Activated CD4-positive, alpha-beta T cell treated with anti-CD3 and anti-CD28 coated beads, Interleukin-2, amount 10 ng/mL, durations not matched to agents 7 days and 5 days (primary cell): ENCODE results near the gene LMAN1L. TPM values are rescaled to one million over a fixed set of nuclear protein-coding genes. Genes with fewer than 3 reads are reported as not detected.

ENCODE experiments used
- CTCF ChIA-PET: fragments of 350-600 bp; sonication (Branson Sonifier 250); formaldehyde crosslinking; loops from one replicate; lab custom pipeline; 2021; ENCODE audit warnings: antibody characterized with exemption; lab: Charles Lee
- POLR2A ChIA-PET: fragments of 350-600 bp; sonication (Branson Sonifier 250); formaldehyde crosslinking; loops from one replicate; lab custom pipeline; 2021; ENCODE audit warnings: antibody characterized with exemption; lab: Charles Lee
- DNase-seq: peaks from one replicate; pipeline ENCODE4 v3.0.0-alpha.2; 2020
- H3K27ac Mint-ChIP-seq: one replicate; pipeline ENCODE4 v1.8.0; 2021; ENCODE audit warnings: mild to moderate bottlenecking, moderate library complexity, mixed read lengths
- H3K27me3 Mint-ChIP-seq: one replicate; pipeline ENCODE4 v1.8.0; 2021; ENCODE audit warnings: mixed read lengths
- H3K36me3 Mint-ChIP-seq: one replicate; pipeline ENCODE4 v1.8.0; 2021; ENCODE audit warnings: low read depth, mixed read lengths
- H3K4me1 Mint-ChIP-seq: one replicate; pipeline ENCODE4 v1.8.0; 2021; ENCODE audit warnings: mixed read lengths
- H3K4me3 Mint-ChIP-seq: one replicate; pipeline ENCODE4 v1.8.0; 2021; ENCODE audit warnings: mild to moderate bottlenecking, moderate library complexity, mixed read lengths
- H3K9me3 Mint-ChIP-seq: one replicate; pipeline ENCODE4 v1.8.0; 2021; ENCODE audit warnings: mixed read lengths
- total RNA-seq, 2 experiments: library from RNA; stranded (reverse); gene quantifications; one replicate each; pipeline ENCODE4 v1.2.3, GENCODE V29; 2021

The LMAN1L gene
- total RNA-seq, 2 experiments from 2014 or later, result 0.87 to 0.92 TPM

GRCh38 chr15:74837482-74838136, 25.0 kb downstream of the LMAN1L start:
- peaks cover 21% of the 10 kb centered on the region for H3K4me1 Mint-ChIP-seq
- no peaks in the 10 kb centered on the region for H3K9me3 Mint-ChIP-seq
- ChIA-PET CTCF (interaction anchor here (0.8 to 1.6 kb wide), 4 partner anchors 10 to 50 kb away, joined by 3 to 5 read pairs (median 3); no protein-coding TSS in a partner anchor), POLR2A (no interaction called here)
- no peaks in the 10 kb centered on the region for H3K27me3 Mint-ChIP-seq
- no peak for DNase-seq
- peaks cover 6% of the 10 kb centered on the region for H3K36me3 Mint-ChIP-seq
- H3K27ac Mint-ChIP-seq, result no peak overlapping the region
- no peak overlapping the region for H3K4me3 Mint-ChIP-seq

- ChIA-PET CTCF (interaction anchor here (0.8 to 1.6 kb wide), 5 partner anchors 11 to 68 kb away, joined by 3 to 5 read pairs (median 3); no protein-coding TSS in a partner anchor), POLR2A (no interaction called here)
- H3K27ac Mint-ChIP-seq, result no peak overlapping the region
- H3K36me3 Mint-ChIP-seq, result peaks cover 7% of the 10 kb centered on the region
- H3K4me3 Mint-ChIP-seq, result no peak overlapping the region
- no peak for DNase-seq
- H3K4me1 Mint-ChIP-seq, result peaks cover 23% of the 10 kb centered on the region
- H3K27me3 Mint-ChIP-seq, result no peaks in the 10 kb centered on the region
- no peaks in the 10 kb centered on the region for H3K9me3 Mint-ChIP-seq
Measured at GRCh38 chr15:74838137-74838516, 25.5 kb downstream of the LMAN1L start.

GRCh38 chr15:74838746-74839525, 26.3 kb downstream of the LMAN1L start:
- peak overlapping the region; percentile 25 for H3K27ac Mint-ChIP-seq
- H3K36me3 Mint-ChIP-seq, result peaks cover 7% of the 10 kb centered on the region
- CTCF ChIA-PET, result interaction anchor here (0.9 to 1.6 kb wide), 2 partner anchors 21 to 69 kb away, joined by 5 read pairs; no protein-coding TSS in a partner anchor
- no peaks in the 10 kb centered on the region for H3K9me3 Mint-ChIP-seq
- DNase-seq, result no peak
- H3K27me3 Mint-ChIP-seq, result no peaks in the 10 kb centered on the region
- peaks cover 29% of the 10 kb centered on the region for H3K4me1 Mint-ChIP-seq
- no peak overlapping the region for H3K4me3 Mint-ChIP-seq
- POLR2A ChIA-PET, result no interaction called here

- CTCF ChIA-PET, result interaction anchor here (0.6 to 1.9 kb wide), 5 partner anchors 17 to 205 kb away, joined by 3 to 5 read pairs (median 4); no protein-coding TSS in a partner anchor
- Mint-ChIP-seq H3K27me3 (no peaks in the 10 kb centered on the region), H3K27ac (no peak overlapping the region), H3K4me3 (no peak overlapping the region), H3K9me3 (no peaks in the 10 kb centered on the region), H3K4me1 (peaks cover 36% of the 10 kb centered on the region), H3K36me3 (peaks cover 12% of the 10 kb centered on the region)
- POLR2A ChIA-PET, result no interaction called here
- no peak for DNase-seq
Measured at GRCh38 chr15:74839526-74840395, 27.1 kb downstream of the LMAN1L start.

- CTCF ChIA-PET, result interaction anchor here (1.1 to 1.9 kb wide), 7 partner anchors 8 to 206 kb away, joined by 3 to 7 read pairs (median 4); no protein-coding TSS in a partner anchor
- no peaks in the 10 kb centered on the region for H3K9me3 Mint-ChIP-seq
- H3K4me1 Mint-ChIP-seq, result peaks cover 50% of the 10 kb centered on the region
- peaks cover 22% of the 10 kb centered on the region for H3K36me3 Mint-ChIP-seq
- H3K27ac Mint-ChIP-seq, result no peak overlapping the region
- peak overlapping the region; percentile 92 for H3K4me3 Mint-ChIP-seq
- POLR2A ChIA-PET, result interaction anchor here (0.6 kb wide), 1 partner anchor 67 kb away, joined by 6 read pairs; no protein-coding TSS in a partner anchor
- no peak for DNase-seq
- H3K27me3 Mint-ChIP-seq, result no peaks in the 10 kb centered on the region
Measured at GRCh38 chr15:74840851-74841775, 28.5 kb downstream of the LMAN1L start.

- H3K4me1 Mint-ChIP-seq, result peaks cover 54% of the 10 kb centered on the region
- no peaks in the 10 kb centered on the region for H3K27me3 Mint-ChIP-seq
- no peaks in the 10 kb centered on the region for H3K9me3 Mint-ChIP-seq
- peak overlapping the region; percentile 92 for H3K4me3 Mint-ChIP-seq
- peak overlapping the region; percentile 88 for H3K27ac Mint-ChIP-seq
- H3K36me3 Mint-ChIP-seq, result peaks cover 27% of the 10 kb centered on the region
- ChIA-PET CTCF (interaction anchor here (0.9 to 3.3 kb wide), 13 partner anchors 9 to 71 kb away, joined by 3 to 23 read pairs (median 4); no protein-coding TSS in a partner anchor), POLR2A (no interaction called here)
- DNase-seq, result no peak
Measured at GRCh38 chr15:74841891-74842373, 29.3 kb downstream of the LMAN1L start.

GRCh38 chr15:74842581-74843444, 30.2 kb downstream of the LMAN1L start, which contains the start of gene ULK3:
Gene ULK3, minus strand, starts transcription at chr15:74843156. Its CDS starts 51 bp downstream, at chr15:74843105.
- DNase-seq, result peak; percentile 93
- ChIA-PET CTCF (interaction anchor here (0.6 to 3.3 kb wide), 23 partner anchors 10 to 265 kb away, joined by 3 to 23 read pairs (median 3); partner anchors contain the start of genes EDC3 and FAM219B), POLR2A (no interaction called here)
- H3K27me3 Mint-ChIP-seq, result no peaks in the 10 kb centered on the region
- H3K4me3 Mint-ChIP-seq, result peak within 1 kb of the TSS; percentile 92
- H3K9me3 Mint-ChIP-seq, result no peaks in the 10 kb centered on the region
- H3K36me3 Mint-ChIP-seq, result peaks cover 34% of the 10 kb centered on the region
- peaks cover 58% of the 10 kb centered on the region for H3K4me1 Mint-ChIP-seq
- H3K27ac Mint-ChIP-seq, result peak within 1 kb of the TSS; percentile 95

GRCh38 chr15:74843445-74843828, 30.8 kb downstream of the LMAN1L start:
- CTCF ChIA-PET, result interaction anchor here (0.6 to 3.3 kb wide), 14 partner anchors 15 to 208 kb away, joined by 3 to 23 read pairs (median 5); partner anchors contain the start of genes EDC3 and FAM219B
- H3K9me3 Mint-ChIP-seq, result no peaks in the 10 kb centered on the region
- peak overlapping the region; percentile 79 for H3K4me3 Mint-ChIP-seq
- H3K36me3 Mint-ChIP-seq, result peaks cover 39% of the 10 kb centered on the region
- DNase-seq, result no peak
- peak overlapping the region; percentile 95 for H3K27ac Mint-ChIP-seq
- POLR2A ChIA-PET, result no interaction called here
- no peaks in the 10 kb centered on the region for H3K27me3 Mint-ChIP-seq
- H3K4me1 Mint-ChIP-seq, result peaks cover 58% of the 10 kb centered on the region

- Mint-ChIP-seq H3K4me3 (peak overlapping the region; percentile 79), H3K27me3 (no peaks in the 10 kb centered on the region), H3K4me1 (peaks cover 58% of the 10 kb centered on the region), H3K36me3 (peaks cover 44% of the 10 kb centered on the region), H3K9me3 (no peaks in the 10 kb centered on the region), H3K27ac (peak overlapping the region; percentile 95)
- CTCF ChIA-PET, result interaction anchor here (0.6 to 3.3 kb wide), 18 partner anchors 11 to 148 kb away, joined by 3 to 23 read pairs (median 4); partner anchors contain the start of genes EDC3 and FAM219B
- POLR2A ChIA-PET, result no interaction called here
- DNase-seq, result no peak
Measured at GRCh38 chr15:74843891-74844299, 31.3 kb downstream of the LMAN1L start.
